Colon (tissue), 2 donors: ENCODE data around the gene PCYT2.

Source experiments
- FAIRE-seq: peaks from 2 replicates; lab custom pipeline; 2012; peaks lifted over from hg19 to GRCh38; lab: Jason Lieb, UNC
- donor health status: control.
- donor health status: control.

PCYT2 gene

DNA sequence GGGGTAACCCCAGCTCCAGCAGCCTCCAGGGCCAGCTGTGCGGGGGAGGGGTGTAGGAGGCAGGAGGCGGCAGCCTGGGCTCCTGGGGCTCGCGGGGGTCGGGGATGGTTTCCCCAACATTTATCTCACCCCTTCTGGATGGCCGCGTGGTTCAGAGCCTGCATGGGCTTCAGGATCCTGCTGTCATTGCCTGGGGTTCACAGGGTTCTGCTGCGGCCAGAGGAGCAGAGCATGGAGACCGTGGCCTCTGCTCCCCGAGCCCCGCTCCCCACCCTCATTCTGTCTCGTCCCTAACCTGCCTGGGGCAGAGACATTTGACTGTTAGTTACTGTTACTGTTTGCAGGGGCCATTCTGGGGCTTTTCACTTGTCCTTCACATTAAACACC is 31.0 kb upstream of the PCYT2 start:
- no peak for FAIRE-seq

DNA sequence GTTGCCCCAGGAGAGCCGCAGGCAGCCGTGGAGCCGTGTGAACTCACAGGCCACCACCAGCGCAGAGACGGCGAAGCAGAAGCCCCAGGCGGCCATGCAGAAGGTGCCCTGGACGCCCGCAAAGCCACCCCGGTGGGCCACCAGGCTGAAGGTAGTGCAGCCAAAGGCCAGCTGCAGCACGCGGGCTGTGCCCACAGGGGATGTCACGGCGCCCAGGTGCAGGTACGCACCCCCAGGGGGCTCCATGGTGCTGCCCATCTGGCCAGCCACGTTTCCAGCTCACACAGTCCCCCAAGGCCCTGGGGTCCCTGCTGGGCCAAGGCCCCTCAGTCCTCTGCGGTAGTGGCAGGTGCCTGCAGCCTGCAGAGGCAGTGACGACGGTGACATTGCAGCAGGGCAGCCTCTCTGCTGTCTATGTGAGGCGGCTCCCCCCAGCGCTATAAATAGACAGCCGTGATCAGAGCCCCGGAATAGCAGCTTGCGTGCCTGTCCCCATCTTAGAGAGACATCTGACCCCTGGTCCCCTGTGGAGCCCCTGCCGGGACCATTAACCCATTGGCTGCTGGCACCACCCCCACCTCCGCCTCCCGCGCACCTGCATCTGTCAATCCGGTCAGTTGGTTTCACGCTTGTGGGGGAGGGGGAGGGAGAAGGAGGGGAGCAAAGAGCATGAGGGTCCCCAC is 30.4 kb upstream of the PCYT2 start:
- no peak for FAIRE-seq

DNA sequence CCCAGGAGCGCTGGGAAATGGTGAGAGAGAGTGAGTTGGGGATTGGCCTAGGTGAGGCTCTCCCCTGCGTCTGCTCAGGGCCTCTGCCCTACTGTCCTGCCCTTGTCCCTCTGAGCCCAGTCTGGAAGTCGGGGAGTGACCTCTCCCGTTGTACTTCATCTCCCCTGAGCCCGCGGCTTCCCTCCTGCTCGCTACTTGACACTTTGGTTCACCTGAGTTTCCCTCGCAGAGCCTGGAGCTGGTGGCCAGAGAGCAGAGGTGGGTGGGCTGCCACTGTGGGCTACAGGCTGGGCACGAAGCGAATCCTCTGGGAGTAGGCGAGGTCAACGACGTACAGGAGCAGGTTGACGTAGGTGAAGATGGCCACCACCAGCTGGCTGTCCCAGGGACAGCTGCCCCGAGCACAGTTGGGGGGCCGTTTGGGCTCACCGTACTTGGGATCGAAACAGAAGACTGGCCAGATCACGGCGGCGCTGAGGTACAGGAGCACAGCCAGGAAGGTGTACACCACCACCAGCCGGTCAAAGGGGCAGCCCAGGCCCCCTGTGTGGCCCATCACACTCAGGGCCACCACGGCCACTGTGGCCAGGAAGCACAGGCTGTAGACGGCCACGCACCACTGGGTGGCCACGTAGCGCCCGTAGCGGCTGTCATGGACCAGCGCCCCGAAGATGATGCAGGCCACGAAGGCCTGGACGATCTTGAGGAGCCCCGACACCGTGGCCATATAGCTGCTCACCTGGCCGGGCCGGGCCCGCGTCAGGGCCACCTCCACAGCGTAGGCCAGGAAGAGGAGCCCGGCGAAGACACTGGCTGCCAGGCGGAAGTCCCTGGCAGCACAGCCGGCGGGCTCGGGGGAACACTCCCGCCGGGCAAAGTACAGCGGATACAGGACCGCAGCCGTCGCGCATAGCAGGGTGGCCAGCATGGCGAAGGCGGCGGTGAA is 29.6 kb upstream of the PCYT2 start:
- FAIRE-seq, result no peak

DNA sequence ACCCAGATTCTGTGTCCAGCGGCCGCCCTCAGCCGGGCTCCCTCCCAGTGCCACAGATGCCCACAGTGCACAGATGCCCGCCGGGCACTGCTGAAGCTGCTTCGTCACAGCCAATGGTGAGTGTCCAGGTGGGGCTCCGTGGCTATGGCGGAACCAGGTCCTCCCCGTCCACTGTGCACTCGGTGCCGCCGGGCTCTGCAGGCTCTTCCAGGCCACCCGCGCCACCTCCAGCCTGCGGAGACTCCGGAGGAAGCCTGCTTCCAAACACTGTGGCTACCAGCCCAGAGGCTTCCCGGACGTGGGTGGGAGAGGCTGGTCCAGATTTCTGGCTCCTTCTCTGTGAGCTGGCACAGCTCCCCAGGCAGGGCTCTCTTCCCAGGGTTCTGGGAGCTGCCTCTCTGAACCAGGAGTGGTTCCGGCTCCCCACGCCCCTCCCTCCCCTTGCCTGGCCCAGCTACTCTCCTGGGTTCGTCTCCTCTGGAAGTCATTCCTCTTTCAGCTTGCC is 28.7 kb upstream of the PCYT2 start:
- no peak for FAIRE-seq

DNA sequence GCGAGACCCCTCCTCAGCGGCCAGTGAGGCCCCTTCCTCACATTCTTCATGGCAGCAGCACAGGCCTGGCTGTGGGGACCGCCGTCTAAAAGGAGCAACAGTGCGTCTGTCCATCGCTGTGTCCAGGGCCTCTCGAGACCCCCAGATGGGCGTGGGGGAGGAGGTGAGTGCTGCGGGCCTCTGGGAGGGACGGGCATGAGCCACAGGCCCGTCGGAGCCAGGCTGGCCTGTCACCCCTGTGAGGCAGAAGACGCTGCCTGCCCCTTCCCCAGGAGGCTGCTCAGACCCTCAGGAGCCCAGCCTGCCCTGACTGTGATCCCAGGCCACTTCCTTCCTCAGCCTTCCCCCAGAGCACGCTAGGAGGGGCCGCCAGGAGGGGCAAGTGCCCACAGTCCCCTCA is 28.0 kb upstream of the PCYT2 start:
- no peak for FAIRE-seq

DNA sequence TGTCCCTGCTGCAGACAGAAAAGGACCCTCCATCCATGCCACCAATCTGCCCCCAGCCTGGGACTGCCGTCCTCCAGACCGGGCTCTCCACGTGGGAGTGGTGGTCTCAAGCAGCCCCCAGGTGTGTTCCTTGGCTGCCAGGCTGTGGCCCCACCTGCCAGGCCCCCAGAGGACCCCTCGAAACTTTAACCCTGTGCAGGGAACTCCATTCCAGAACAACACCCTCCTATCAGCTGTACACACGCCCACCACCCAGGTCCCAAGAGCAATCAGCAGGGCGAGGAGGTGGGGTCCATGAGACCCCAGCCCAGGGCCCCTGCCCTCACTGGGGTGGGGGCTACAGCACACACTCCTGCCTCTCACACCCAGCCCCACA is 24.5 kb upstream of the PCYT2 start:
- no peak for FAIRE-seq

DNA sequence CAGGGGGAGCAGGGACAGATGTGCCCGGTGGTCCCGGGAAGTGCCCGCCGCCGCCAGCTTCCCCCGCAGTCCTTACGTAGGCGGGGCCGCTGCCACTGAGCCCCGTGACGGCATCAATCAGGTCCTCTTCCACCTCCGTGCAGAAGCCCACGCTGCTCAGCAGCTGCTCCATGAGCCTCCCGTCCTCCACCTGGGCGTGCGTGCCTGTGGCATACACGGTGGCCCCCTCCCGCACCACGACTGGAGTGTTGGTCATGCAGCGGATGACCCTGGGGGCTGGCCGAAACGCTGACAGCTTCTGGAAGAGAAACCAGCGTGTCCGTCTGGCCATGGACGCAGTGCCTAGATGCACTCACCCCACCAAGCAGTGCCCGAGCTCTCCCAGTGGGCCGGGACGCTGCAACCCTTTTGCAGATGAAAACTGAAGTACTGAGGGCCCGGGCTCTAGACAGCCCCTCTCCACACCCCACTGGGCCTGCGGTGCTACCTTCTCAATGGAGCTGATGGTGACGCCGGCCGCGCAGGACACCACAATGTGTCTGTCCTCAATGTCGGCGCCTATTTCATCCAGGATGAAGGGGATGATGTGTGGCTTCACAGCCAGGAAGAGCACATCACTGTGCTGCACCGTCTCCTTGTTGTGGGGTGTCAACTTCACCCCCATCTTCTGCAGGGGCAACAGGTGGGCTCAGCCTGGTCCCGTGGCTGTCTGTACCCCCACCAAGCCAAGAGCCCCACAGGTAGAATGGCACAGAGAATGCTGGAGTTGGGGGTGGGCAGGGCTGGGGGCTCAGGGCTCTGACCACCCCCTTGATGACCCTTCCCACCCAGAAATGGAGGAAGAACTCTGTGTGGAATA is 23.9 kb upstream of the PCYT2 start:
- FAIRE-seq, result no peak

DNA sequence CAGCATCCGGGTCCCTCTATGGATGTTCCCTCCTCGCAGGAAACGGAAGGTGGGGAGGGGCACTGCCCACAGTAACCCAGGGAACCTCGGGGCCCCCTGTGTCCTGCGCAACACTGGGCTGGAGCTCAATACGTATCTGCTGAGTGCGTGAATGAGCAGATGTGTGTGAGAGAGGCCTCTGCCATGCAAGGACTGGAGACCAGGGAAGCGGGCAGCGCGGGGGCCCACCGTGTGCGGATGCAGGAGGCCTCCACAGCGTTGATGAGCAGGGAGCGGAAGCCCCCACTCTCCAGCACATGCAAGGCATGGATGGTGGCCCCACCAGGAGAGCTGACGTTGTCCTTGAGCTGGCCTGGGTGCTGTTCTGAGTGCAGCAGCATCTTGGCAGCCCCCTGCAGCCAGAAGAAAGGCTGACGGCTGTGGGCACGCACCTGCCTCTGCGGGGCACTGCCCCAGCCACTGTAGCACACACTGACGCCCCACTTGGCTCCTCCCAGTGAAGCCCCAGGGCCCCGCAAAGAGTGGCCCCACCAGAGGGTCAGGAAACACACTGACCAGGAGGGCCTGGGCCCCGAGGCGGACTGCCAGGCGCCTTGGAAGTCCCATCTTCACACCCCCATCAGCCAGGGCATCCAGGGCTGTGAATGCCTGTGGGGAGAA is 23.0 kb upstream of the PCYT2 start:
- FAIRE-seq, result no peak

DNA sequence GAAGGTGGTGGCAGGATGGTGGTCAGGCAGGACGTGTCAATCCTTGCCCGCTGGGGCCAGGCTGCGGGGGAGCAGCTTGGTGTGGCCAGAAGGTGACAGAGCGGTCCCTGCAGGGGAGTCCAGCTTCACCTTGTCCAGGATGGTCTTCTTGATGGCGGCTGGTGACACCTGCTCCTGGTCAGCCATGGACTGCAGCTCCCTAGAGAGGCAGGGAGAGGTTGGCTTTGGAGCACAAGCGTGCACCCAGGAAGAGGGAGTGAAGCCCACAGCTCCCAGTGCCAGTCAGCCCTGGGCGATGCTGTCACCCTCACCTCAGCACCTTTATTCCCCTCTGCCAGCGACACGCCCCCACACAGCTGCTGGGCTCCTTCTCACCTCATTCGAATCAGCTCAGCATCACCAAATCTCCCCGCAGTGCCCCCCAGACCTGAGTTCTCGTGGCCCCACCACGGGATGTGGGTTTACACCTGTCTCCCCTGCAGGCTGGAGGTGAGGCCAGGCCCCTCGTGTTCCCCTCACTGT is 22.0 kb upstream of the PCYT2 start:
- no peak for FAIRE-seq

DNA sequence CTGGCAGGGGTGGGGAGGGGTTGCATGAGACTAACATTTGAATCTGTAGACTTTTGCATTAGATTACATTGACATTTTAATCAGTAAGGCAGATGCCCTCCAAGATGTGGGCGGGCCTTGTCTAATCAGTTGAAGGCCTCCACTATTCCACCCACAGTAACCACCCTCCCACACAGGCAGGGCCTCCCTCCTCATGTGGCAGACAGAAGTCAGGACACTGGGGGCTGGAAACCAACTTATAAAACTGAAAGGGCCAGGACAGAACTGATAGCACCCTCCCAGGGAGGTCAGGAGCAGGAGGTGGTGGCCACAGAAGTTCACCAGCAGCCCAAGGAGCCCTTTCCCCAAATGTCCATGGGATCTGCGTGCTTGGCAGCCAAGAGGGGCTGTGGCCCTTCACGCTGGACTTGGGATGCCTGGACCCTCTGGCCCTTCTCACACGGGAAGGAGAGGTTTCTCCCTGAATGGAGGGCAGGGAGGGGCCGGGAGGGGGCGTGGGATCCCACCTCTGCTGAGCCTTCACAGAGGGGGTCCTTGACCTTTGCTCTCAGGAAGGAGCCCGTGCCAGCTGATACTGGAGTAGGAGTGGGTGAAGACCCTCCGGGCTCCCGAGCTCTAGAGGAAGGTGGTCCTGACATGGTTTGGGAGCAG is 21.3 kb upstream of the PCYT2 start:
- no peak for FAIRE-seq

DNA sequence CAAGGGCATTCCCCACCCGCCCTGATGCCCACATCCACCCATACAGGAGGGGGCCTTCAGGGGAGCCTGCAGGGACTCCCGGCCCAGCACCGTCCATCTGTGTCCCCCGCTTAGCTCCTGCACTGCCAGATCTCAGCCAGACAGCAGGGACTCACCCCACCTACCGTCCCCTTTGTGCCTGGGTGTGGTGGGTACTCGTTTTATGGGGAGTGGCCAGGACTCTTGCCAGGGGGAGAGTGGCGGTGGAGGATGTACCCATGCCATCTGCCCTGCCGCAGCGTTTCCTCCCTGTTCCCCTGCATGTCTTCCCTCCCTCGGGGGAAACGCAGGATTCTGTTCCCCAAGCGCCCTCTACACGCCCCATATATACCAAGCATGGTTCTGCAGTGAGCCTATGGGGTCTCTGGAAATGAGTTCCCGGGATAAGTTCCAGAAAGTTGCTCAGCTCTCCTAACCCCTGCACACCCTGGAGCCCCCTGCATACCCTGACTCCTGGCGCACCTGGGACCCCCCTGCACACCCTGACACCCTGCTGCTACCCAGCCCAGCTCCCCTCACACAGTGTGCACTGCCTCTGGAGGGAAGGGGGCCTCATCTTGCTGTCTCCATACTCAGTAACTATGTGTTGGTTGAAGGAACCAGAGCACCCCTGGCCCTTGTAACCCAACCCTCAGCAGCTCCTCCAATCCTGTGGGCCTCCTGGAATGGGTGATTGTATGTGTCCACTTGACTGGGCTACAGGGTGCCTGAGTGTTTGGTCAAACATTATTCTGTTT is 20.5 kb upstream of the PCYT2 start:
- FAIRE-seq, result no peak

DNA sequence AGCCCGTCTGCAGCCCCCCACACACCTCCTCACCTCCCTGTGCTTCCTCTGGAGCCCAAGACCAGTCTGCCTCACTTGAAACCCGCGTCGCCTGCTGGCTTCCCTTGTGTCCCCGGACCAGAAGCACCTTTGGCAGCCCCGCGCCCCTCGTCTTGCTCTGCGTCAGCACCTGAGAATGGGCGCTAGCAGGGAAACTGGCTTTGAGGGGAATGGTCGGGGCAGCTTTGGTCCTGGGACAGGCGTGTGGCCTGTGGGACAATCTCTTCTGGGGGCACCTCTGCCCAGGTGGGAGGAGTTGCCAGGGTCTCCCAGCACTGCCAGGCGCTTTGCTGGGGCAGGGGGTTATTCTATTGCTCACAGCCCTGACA is 20.0 kb upstream of the PCYT2 start:
- FAIRE-seq, result no peak

DNA sequence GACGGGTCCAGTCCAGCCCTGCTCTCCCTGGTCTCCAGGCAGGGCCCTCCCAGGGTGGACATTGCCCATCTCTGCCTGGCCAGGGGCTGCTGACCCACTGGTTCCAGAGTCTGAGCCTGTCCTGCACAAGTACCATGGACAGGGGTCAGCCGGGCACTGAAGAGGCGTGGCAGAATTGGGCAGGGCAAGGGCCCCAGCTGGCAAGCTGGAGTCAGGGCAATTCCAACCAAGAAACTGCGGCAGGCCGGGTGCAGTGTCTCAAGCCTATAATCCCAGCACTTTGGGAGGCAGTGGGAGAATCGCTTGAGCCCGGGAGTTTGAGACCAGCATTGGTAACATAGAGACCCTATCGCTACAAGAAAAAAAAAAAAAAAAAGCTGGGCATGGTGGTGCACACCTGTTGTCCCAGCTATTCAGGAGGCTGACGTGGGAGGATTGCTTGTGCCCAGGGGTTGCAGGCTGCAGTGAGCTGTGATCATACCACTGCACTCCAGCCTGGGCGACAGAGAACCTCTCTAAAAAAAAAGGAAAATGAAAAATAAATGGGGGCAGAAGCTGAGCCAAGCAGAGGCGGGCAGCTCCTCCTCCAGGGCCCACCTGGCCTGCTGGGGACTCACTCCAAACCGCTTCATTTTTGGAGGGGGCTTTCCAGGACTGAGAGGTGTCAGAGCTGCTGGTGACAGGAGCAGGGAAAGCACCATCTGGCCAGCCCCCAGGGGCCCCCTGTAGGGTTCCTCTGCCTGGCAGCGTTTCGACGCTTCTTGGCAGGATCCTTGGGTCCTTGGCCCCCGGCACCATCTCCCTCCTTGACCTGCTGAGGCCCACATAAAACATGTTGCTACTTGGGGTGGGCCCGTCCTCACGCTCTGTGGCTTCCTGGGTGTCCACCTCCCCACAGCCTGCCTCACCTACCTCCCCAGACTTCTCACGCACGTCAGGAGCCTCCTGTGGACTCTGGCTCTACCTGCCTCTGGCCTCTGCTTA is 19.2 kb upstream of the PCYT2 start:
- no peak for FAIRE-seq

DNA sequence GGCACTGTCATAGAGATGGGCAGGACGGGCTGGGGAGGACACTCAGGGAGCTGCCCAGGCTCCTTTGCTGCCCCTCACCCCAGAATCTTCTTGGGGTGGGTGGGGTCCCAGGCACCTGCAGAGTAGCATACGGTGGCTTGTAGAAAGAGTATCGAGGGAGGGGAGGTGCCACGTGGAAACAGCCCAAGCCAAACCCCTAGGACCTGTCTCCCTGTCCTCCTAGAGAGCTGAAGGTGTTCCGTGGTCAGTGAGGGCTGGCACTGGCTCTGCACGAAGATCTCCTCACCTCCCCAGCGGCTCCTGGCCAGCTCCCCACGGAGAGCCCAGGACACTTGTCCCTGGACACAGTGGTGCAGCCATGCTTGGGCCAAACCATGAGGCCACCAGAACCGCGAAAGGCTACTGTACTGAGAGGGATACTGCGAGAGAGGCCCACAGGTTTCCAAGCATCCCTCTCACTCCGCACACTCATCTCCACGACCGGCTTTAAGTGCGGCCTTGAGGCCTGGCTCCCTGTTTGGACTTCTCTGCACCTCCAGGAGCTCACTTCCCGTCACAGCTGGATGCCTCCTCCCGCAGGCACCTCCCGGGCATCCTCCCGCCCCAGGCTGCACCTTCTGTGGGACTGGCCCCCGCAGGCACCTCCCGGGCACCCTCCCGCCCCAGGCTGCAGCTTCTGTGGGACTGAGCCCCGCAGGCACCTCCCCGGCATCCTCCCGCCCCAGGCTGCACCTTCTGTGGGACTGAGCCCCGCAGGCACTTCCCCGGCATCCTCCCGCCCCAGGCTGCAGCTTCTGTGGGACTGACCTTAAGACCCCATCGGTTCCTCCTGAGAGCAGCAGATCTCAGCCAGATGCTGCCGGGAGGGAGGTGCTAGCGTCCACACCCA is 18.3 kb upstream of the PCYT2 start:
- no peak for FAIRE-seq

DNA sequence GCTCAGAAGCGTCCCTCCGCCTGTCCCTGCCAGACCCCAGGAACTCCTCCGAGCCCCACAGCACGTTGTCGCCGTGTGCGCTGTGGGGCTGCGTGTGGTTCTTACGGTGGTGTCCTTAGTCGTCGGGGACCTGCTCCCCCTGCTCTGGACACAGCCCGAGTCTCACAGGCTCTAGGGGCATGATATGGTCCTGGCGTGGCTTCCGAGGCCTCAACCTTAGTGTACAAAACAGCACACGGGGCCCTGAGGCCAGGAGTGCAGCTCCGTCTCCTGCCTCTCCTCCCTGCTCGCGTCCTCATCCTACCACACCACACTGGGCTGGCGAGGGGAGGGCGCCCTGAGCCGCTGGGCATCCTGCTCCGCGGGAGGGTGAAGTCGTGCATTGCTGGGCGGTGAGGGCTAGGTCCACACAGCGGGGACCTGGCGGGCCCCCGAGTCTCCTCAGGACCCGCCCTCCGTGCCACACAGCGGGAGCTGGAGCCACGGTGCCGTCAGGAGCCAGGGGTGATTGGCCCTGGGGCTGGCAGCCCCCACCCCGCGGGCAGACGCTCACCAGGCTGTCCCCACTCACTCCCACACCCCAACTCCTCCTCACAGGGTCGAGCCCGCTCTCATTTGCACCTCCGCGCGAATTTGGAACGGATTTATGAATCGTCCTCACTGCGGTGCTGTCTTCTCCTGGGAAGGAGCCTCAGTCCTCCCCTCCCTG is 17.5 kb upstream of the PCYT2 start:
- FAIRE-seq, result no peak

DNA sequence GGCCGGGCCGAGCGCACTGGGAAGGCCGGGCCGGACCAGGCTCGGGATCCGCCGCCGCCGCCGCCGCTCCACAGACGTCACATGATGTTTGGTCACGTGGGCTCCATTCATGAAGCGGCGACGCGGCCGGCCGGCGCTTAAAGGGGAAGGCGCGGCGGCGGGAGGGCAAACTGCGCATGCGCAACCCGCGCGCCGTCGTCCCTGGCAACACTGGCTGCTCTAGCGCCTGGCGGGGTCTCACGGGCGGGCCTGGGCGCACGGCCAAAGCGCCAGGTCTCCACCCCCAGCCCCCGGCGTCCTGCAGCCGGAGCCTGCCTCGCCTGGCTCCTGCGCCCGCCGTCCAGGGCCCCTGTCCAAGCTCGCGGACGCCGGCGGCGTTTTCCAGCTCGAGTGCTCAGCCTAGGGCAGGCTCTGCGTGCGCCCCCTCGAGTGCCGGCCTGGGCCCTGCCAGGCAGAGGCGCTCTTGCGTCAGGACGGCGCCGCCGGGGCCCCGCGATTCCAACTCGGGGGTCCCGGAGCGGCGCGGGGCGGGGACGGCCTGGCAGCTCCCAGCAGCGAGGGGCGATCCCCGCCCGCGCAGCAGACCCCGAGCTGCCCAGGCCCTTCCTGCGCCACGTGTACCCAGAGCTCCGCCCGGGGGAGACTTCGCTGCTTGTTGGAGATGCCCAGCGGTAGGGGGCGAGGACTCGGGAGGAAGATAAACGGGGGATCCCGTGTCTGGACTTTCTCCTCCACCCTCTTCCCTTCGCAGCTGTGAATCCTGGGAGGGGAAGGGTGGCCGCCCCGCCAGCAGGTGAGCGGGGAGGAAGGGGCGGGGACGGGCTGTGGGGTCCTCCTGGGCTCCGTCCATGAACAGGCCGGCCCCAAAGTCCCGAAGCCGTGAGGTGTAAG is 16.7 kb upstream of the PCYT2 start, which contains the start of gene MAFG:
MAFG (minus strand) TSS at position 83 of the 891 bp plus-strand sequence. CDS start 4,550 bp downstream, outside the sequence.
- no peak for FAIRE-seq
